SK-N-MC (cell line): ENCODE data around the gene TMA7.

Source experiments
- DNase-seq: peaks from one replicate; pipeline ENCODE4 v3.0.0-alpha.2; 2011; ENCODE audit warnings: low read depth, low spot score
- H3K27ac ChIP-seq: fragments of 200-600 bp; sonication (generic); 2 replicates; pipeline ENCODE4 v1.5.1; 2016; ENCODE audit warnings: mixed run types
- H3K36me3 ChIP-seq: fragments of 200-600 bp; sonication (generic); 2 replicates; pipeline ENCODE4 v1.6.1; 2017; ENCODE audit warnings: antibody characterized with exemption, low read length, mixed read lengths; ENCODE audit not compliant: insufficient read depth
- H3K4me3 ChIP-seq: fragments of 200-600 bp; sonication (generic); 2 replicates; pipeline ENCODE4 v1.5.1; 2016
- H3K9ac ChIP-seq: fragments of 200-600 bp; sonication (generic); 2 replicates; pipeline ENCODE4 v1.8.0; 2017; ENCODE audit warnings: mixed run types, mixed read lengths; ENCODE audit not compliant: insufficient read length
- H3K9me3 ChIP-seq: fragments of 200-600 bp; sonication (generic); 2 replicates; pipeline ENCODE4 v1.6.1; 2017; ENCODE audit warnings: low read depth, mild to moderate bottlenecking, antibody characterized with exemption, low read length, moderate library complexity, mixed read lengths
- EZH2 ChIP-seq: fragments of 200-600 bp; sonication (generic); IDR thresholded peaks from one replicate; pipeline ENCODE4 v1.6.1; 2017; ENCODE audit warnings: antibody characterized with exemption
- FOXP2 ChIP-seq: optimal IDR thresholded peaks from 2 replicates; pipeline ENCODE3; 2011; ENCODE audit warnings: mild to moderate bottlenecking, moderate library complexity; ENCODE audit not compliant: insufficient read depth; ENCODE audit errors: extremely low read length, control extremely low read depth
- POLR2AphosphoS5 ChIP-seq: IDR thresholded peaks from 2 replicates; pipeline ENCODE4 v1.6.1; 2012; ENCODE audit warnings: mild to moderate bottlenecking, low read depth, low read length, borderline replicate concordance

Gene TMA7

GRCh38 chr3:48430708-48431101 lies 9.4 kb upstream of the TMA7 start:
- H3K9me3 ChIP-seq: no peaks in the 10 kb centered on the region
- no peak for DNase-seq
- no peaks in the 10 kb centered on the region; the same call in 1 of the 2 replicates for H3K36me3 ChIP-seq
- TF ChIP-seq FOXP2 (no peak), EZH2 (no peak), POLR2AphosphoS5 (no peak)
- no peak overlapping the region for H3K27ac ChIP-seq
- H3K4me3 ChIP-seq: no peak overlapping the region
- H3K9ac ChIP-seq: no peak overlapping the region

DNA sequence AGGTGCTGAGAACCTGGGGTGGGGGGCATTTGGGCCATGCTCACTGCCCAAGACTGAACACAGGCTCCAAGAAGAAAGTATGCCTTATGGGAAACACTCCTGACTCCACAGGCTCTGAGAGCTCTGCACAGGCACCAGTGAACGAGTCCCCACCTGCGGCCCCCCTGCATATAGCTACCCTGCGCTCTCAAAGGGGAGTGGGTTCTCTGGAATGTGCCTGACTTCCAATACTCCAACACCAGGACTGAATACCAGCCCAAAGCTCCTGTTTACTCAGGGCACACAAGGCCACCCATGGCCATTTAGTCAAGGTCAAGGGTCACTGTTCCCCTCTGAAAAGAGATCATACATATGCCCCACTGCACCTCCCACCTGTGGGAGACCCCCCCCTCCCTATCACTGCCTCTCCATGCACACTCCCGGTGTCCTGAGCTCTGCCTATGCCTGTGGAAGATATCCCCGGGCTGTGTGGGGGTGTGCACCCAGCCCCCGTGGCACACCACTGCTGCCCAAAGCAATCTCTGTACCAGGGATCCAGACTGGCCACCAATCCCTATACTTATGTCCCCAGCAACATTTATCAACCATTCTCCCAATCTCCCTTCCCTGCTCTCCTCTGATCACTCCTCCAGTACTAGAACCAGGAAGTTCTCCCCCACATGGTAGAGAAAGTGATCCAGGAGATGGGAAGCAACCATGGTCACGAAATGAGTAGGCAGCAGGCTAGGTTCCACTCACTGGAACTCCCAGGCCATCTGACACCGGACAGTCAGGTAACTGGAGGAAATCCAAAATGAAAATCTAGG lies 8.6 kb upstream of the TMA7 start:
- H3K9ac ChIP-seq: no peak overlapping the region
- DNase-seq: no peak
- H3K27ac ChIP-seq: no peak overlapping the region
- TF ChIP-seq FOXP2 (no peak), EZH2 (no peak), POLR2AphosphoS5 (no peak)
- no peak overlapping the region for H3K4me3 ChIP-seq
- H3K36me3 ChIP-seq: no peaks in the 10 kb centered on the region; the same call in 1 of the 2 replicates
- H3K9me3 ChIP-seq: no peaks in the 10 kb centered on the region

GRCh38 chr3:48432411-48433371 lies 7.4 kb upstream of the TMA7 start:
- TF ChIP-seq EZH2: no peak
- TF ChIP-seq POLR2AphosphoS5: no peak
- no peak for TF ChIP-seq FOXP2
- Histone ChIP-seq H3K9ac (no peak overlapping the region), H3K36me3 (no peaks in the 10 kb centered on the region; the same call in 1 of the 2 replicates), H3K27ac (no peak overlapping the region), H3K9me3 (no peaks in the 10 kb centered on the region), H3K4me3 (no peak overlapping the region)
- no peak for DNase-seq

- TF ChIP-seq EZH2 (no peak), POLR2AphosphoS5 (no peak), FOXP2 (no peak)
- Histone ChIP-seq H3K9ac (no peak overlapping the region), H3K9me3 (no peaks in the 10 kb centered on the region), H3K27ac (no peak overlapping the region), H3K36me3 (no peaks in the 10 kb centered on the region; the same call in 1 of the 2 replicates), H3K4me3 (no peak overlapping the region)
- no peak for DNase-seq
Observed at GRCh38 chr3:48433472-48434118, 6.5 kb upstream of the TMA7 start.

- DNase-seq: no peak
- H3K9me3 ChIP-seq: no peaks in the 10 kb centered on the region
- no peak overlapping the region for H3K27ac ChIP-seq
- no peak overlapping the region for H3K4me3 ChIP-seq
- TF ChIP-seq FOXP2 (no peak), EZH2 (no peak), POLR2AphosphoS5 (no peak)
- H3K36me3 ChIP-seq: no peaks in the 10 kb centered on the region; the same call in 1 of the 2 replicates
- no peak overlapping the region for H3K9ac ChIP-seq
Observed at GRCh38 chr3:48434591-48435222, 5.3 kb upstream of the TMA7 start.

GRCh38 chr3:48435223-48435595 lies 4.8 kb upstream of the TMA7 start:
- Histone ChIP-seq H3K9ac (no peak overlapping the region), H3K9me3 (no peaks in the 10 kb centered on the region), H3K27ac (no peak overlapping the region), H3K36me3 (no peaks in the 10 kb centered on the region; the same call in 1 of the 2 replicates), H3K4me3 (no peak overlapping the region)
- DNase-seq: no peak
- TF ChIP-seq EZH2: no peak
- TF ChIP-seq FOXP2: no peak
- TF ChIP-seq POLR2AphosphoS5: no peak

DNA sequence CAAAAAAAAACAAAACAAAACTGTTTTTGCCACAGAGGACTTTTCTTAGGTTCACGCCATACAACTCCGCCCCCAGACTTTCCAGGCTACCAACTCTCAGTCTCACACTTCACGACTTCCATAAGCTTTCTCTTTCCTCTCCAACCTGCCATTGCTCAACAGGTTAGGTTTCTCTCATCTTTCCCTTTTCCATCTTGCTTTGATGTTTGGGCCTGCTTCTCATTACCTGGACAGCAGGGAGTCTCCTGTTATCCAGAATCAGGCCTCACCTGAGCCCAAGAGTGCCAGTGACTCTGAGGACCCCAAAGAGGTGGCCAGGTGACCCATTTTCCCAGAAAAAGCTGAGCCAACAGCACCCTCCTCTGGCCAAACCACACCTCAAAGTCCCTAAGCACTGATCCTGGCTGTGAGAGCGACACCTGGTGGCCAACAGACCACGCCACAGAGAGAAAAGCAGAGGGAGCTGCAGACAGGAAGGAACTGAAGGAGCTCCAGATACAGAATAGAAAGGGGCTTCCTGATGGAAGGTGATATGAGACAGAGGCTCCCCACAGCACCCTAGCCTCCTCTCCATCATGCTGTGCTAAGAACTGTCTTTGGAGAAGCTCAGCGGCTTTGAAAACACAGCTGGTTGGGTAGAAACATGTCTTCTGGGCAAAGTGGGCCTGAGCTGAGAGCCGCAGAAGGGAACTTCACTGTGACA lies 4.1 kb upstream of the TMA7 start:
- no peaks in the 10 kb centered on the region for H3K9me3 ChIP-seq
- H3K36me3 ChIP-seq: no peaks in the 10 kb centered on the region; the same call in 1 of the 2 replicates
- TF ChIP-seq EZH2 (no peak), FOXP2 (no peak), POLR2AphosphoS5 (no peak)
- no peak overlapping the region for H3K4me3 ChIP-seq
- DNase-seq: peak; percentile 39
- no peak overlapping the region for H3K27ac ChIP-seq
- no peak overlapping the region for H3K9ac ChIP-seq
